HG02884 (cell line): ENCODE data around the gene WDR7.
A peak's percentile ranks its signal among the peaks of the same experiment; 100 is the strongest.

ENCODE experiments used
- ATAC-seq: cut with Tn5 transposase; IDR thresholded peaks from one replicate; pipeline ENCODE4 v1.9.1; 2021; ENCODE audit warnings: mild to moderate bottlenecking, moderate library complexity; ENCODE audit not compliant: unreplicated experiment

Gene WDR7

DNA sequence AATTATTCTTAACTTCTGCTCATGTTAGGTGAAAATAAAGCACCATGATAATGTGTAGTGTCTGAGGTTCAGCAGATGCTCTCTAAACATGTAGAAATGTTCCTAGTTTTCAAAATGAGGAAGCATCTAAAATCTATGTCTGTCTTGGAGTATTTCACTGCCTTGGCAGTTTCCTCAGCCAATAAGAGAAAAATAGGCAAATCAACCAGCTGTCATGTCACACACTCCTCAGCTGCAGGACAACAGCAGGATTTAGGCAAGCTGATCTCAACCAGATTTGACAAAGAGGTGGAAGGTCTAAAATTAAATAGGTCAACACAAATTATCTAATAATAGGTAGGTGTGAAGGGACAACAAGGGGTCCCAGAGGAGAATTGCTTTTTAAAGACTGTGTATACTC lies 331.6 kb downstream of the WDR7 start:
- ATAC-seq, result no peak

GRCh38 chr18:56983275-56983992 lies 332.3 kb downstream of the WDR7 start:
- no peak for ATAC-seq

DNA sequence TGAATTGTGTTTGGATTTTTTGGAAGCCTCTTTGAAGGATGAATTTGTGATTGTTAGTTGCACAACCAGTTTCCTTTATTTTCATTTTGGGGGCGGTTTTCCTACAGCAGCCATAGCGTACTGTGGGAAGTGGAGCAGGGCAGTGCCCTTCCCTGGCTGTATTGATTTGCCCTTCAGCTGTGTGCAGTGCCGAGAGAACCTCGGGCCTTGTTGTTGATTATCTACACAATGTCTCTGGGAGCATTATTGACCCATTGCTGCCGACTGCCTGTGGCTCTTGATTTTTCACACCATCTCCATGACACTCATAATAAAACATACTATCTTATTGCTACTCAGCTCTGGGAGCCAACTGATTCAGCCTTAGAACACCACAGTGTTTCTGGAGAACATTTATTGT lies 333.6 kb downstream of the WDR7 start:
- no peak for ATAC-seq

DNA sequence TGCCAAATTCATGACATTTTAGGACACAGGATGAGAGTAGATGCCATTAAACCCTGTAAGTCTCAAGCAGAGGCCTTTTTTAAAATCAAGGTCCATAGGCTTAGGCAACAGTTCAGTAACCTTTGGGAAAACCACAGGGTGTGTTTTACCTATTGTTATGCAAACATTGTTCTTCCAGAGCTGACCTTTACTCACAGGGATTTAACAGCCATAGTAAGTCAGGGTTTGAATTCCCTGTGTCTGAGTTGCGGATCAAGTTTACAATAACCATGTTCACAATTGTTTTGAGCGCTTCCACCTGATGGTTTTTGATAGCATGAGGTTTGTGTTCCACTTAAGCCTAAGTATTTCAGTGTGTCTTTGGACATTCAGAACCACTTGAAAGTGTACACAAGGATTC lies 335.7 kb downstream of the WDR7 start:
- ATAC-seq, result no peak

DNA sequence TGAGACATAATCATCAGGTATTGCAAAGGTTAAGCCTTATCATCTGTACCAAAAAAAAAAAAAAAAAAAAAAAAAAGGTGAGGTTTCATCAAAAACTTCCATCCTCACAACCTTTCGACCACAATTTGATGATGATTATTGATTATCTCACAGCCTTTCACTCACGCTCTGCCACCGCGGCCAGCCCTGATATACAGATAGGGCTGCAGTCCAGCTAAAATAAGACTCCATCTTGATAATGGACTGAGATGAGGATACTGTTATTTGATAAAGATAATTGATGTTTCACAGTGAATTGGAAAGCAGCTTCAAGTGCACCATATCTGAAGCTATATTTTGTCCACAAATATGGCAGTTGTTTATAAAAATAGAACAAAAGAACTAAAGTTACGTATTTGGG lies 336.1 kb downstream of the WDR7 start:
- no peak for ATAC-seq

- ATAC-seq, result no peak
Observed at GRCh38 chr18:56988022-56988421, 336.9 kb downstream of the WDR7 start.

- ATAC-seq, result no peak
Observed at GRCh38 chr18:56990678-56991077, 339.5 kb downstream of the WDR7 start.

DNA sequence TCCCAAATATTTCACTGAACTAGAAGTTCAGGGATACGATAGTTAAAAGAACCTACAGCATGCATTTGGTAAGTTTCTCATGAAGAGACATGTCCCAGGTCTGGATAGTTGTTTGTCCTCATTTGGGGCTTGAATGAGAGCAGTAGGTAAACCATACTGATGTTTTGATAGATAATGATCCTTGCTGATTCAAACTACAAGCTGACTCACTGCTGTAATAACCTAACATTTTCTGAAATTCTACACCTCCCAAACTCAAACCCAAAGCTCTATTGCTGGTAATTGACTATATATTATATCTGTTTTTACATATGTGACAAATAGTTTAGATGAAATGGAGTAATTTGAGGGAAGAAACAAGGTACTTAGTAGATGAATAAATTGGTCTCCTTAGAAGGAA lies 341.6 kb downstream of the WDR7 start:
- ATAC-seq, result no peak

DNA sequence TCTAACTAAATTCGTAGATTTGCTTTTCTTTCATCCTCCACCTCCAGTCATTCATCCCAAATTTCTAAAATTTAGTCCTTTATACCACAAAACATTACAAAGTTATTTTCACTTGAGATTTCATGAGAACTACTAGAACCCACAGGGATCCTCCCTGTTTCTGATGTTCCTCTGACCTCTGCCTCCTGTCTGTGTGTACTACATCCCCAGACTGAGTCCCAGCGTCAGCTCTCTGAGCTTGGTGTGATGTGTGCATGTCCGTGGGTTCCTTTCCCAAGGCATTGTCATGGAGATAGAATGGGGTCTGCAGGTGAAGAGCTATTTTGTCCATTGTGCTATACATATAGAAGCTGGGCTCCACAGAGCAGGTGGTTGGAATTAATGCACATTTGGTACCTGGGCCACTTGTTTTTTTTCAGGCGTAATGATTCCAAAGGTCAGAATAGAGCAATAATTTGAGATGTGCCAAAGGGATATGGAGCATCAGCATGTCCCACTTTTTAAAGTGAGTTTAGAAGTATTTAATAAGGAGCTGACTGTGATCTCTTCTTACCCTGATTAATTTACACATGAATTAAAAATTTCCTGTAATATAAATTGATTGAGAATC lies 344.5 kb downstream of the WDR7 start:
- no peak for ATAC-seq

DNA sequence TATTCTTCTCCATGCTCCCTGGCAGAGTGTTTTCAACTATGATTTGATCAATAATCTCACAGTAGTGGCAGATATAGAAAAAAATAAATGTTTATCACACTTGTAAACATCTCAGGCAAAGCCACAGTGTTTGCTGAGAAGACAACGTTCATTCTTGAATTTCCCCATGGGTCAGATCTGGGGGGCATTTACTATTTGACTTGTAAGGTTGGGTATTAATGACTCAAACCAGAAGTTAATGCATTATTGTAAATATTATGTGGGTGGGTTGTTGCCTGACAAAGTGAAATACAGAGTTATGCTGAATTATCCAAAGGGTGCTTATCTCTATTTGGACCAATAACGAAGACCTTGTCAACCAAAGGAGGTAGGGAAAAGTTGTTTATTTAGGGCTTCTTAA lies 346.0 kb downstream of the WDR7 start:
- ATAC-seq, result no peak

GRCh38 chr18:56999823-57000222 lies 348.7 kb downstream of the WDR7 start:
- no peak for ATAC-seq

- no peak for ATAC-seq
Observed at GRCh38 chr18:57002627-57003026, 351.5 kb downstream of the WDR7 start.

GRCh38 chr18:57003342-57003741 lies 352.2 kb downstream of the WDR7 start:
- ATAC-seq, result no peak

DNA sequence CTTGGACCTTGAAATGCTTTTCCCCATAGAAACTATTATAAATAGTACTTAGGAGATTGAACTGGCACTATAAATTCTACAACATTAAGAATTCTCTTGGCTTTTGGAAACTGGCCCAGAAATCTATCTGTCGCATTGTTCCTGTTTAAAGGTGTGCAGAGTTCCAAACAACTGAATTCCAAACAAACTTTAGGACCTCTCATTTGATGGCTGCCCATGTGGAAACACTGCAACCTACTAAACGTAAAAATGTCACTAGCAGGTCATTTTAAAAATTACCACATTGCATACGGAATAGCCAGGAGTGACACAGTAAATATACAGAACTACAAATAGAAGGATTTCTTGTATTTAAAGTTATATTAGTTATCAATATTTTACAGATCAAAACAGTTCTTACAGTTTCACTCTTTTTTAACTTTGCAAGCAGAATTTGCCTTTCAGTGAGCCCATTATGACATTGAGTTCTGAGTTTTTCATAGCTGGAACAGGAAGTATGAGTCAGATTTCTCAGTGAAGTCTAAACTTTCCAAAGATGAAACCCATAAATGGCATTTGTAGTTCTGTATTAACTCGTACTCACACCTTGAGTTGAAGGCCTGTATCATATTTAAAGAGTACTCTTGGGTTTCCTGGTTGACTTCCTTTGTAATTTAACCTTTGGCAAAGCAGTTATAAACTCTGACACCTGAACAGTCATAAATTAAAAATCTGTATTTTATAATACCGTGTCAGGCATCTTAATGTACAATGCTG lies 353.4 kb downstream of the WDR7 start:
- peak; percentile 99 for ATAC-seq

DNA sequence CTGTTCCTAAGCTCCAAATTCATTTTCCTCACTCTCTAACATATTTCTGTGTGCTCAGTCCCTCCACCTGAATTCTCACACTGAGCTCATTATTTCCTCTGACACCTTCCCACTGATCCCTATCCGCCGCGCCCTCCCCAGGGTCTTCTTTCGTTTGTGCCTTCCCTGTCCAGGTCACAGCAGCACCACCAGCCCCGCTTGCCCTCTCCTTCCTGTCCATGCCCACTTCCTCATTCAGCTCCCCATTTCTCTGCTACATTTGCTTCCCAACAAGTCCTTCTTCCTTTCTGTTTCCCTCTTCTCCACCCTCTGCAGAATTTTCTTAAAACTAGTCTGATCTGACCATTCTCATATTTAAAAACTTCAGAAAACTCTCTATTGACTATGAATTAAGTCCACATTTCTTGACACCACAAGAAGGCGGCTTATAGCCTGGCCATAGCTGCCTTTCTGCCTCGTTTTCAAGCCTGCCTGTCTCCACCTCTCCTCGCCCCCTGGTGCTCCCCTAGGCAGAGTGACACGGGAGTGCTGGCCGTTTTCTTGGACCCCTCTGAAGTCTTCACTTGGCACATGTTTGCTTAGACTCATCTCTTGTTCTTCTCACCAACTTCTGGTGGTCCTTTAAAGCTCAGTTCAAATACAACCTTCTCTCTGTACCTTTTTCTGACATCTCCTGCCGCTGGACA lies 357.0 kb downstream of the WDR7 start:
- no peak for ATAC-seq

DNA sequence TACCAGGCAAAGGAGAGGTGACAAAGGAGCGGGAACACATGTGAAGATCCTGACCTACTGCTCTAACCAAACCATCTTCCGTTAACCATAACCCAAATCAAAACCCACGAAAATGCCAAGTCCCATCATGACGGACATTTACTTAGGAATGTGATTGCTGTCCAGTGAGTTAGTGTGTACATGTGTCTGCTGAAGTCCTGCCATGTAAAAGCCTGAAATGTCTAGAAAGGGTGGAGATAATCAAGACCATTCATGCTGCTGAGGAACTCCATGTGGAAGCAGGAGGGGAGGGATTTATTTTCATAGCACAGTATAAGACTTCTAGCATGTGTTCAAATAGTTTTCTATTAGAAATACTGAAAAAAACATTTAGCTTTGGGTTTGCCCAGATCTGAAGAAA lies 358.7 kb downstream of the WDR7 start:
- no peak for ATAC-seq

GRCh38 chr18:57014772-57015413 lies 363.7 kb downstream of the WDR7 start:
- no peak for ATAC-seq

GRCh38 chr18:57015451-57015850 lies 364.3 kb downstream of the WDR7 start:
- ATAC-seq, result no peak

DNA sequence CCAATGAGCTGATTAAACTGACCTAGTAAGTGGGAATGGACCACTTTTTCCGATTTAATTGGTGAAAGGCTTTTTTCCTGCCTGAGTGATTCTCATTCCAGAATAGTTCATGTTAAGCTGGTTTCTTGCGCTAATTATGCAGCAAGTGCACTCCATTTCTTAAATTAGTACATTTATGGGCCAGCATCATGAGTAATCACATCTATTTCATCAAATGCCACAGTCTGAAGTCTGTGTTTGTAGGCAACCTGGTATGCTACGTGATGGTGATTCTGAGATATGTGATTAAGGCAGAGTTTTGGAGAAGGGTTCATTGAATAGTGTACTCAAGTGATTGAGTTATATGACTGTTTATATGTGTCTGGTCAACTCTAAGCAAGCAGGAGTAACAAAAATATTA lies 367.7 kb downstream of the WDR7 start:
- no peak for ATAC-seq

GRCh38 chr18:57022716-57023115 lies 371.6 kb downstream of the WDR7 start:
- no peak for ATAC-seq

DNA sequence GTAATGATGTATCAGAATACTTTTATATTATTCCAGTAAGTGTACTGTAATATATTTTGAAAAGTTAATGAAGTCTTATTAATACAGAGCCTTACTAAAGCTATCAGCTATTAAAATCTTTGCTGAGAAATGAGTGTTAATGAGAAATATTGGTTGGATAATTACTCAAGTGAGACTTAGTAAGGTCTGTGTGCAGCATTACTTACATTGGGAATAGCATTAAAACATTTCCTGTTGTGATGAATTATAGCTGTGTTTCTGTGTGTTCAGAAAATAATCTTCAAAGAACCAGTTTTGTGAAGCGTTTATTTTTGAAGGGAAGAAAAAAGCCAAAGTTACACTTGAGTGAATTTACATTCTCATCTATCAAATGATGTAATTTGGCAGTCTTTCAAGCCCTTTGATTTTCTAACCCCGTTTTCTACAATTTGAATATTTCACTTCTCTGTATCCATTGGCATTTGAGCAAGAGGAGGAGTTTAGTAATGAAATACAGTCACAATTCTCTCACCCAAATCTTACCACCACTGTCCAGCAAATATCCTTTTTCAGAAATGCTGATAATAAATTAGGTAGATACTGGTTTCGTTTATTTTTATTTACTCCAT lies 372.2 kb downstream of the WDR7 start:
- no peak for ATAC-seq
